ENCODE data around the gene CLIP2. TPM values are rescaled to one million over a fixed set of nuclear protein-coding genes. Genes with fewer than 3 reads are reported as not detected.
A peak's percentile ranks its signal among the peaks of the same experiment; 100 is the strongest.

The CLIP2 gene
- total RNA-seq, 2 donors from 2014 or later = 12.2 to 17.0 TPM

- H3K36me3 Mint-ChIP-seq = no peaks in the 10 kb centered on the region
- no peak overlapping the region for H3K27ac Mint-ChIP-seq
- ATAC-seq = no peak
- H3K27me3 Mint-ChIP-seq = peaks cover 15 to 20% of the 10 kb centered on the region in 2 donors
- no peak overlapping the region for H3K4me3 Mint-ChIP-seq
- peak; percentile 57 for DNase-seq (ENCODE audit: low spot score)
- H3K4me1 Mint-ChIP-seq (ENCODE audit: low read depth in 2 of 2) = peaks cover 0 to 9% of the 10 kb centered on the region in 2 donors
- no peaks in the 10 kb centered on the region for H3K9me3 Mint-ChIP-seq
These were observed 165.1 kb downstream of the CLIP2 start for GRCh38 chr7:74454021-74454924.

GRCh38 chr7:74454925-74455288 lies 165.7 kb downstream of the CLIP2 start:
- H3K9me3 Mint-ChIP-seq = no peaks in the 10 kb centered on the region
- peak; percentile 53 for DNase-seq (ENCODE audit: low spot score)
- no peaks in the 10 kb centered on the region for H3K36me3 Mint-ChIP-seq
- H3K27me3 Mint-ChIP-seq = peaks cover 15 to 20% of the 10 kb centered on the region in 2 donors
- H3K27ac Mint-ChIP-seq = no peak overlapping the region
- peaks cover 0 to 9% of the 10 kb centered on the region in 2 donors for H3K4me1 Mint-ChIP-seq (ENCODE audit: low read depth in 2 of 2)
- no peak overlapping the region for H3K4me3 Mint-ChIP-seq
- ATAC-seq = no peak

GRCh38 chr7:74455291-74455804 lies 166.1 kb downstream of the CLIP2 start:
- no peak overlapping the region for H3K4me3 Mint-ChIP-seq
- DNase-seq (ENCODE audit: low spot score) = peak; percentile 53
- H3K9me3 Mint-ChIP-seq = no peaks in the 10 kb centered on the region
- no peaks in the 10 kb centered on the region for H3K36me3 Mint-ChIP-seq
- H3K27ac Mint-ChIP-seq = no peak overlapping the region
- H3K27me3 Mint-ChIP-seq = peaks cover 15 to 20% of the 10 kb centered on the region in 2 donors
- H3K4me1 Mint-ChIP-seq (ENCODE audit: low read depth in 2 of 2) = peaks cover 0 to 9% of the 10 kb centered on the region in 2 donors
- no peak for ATAC-seq

Other genes starting within 250 kb of the CLIP2 start
- 10 to 100 TPM; 48.4 to 52.9 TPM for gene LIMK1, start 205.6 kb upstream of the CLIP2 start, total RNA-seq
- gene EIF4H, start 115.1 kb upstream of the CLIP2 start, total RNA-seq = 100 to 1,000 TPM; 344 to 347 TPM
- gene LAT2, start 79.4 kb upstream of the CLIP2 start, total RNA-seq = 100 to 1,000 TPM in 1 of 2 donors, 10 to 100 TPM in 1; 78.0 to 161 TPM
- 10 to 100 TPM; 66.4 to 87.5 TPM for gene RFC2, start 35.0 kb upstream of the CLIP2 start, total RNA-seq
- not detected for gene GTF2IRD1, start 164.5 kb downstream of the CLIP2 start, total RNA-seq